CD4-positive, alpha-beta T cell (primary cell): Measurements from ENCODE around the gene LACC1. TPM values are rescaled to one million over a fixed set of nuclear protein-coding genes. Genes with fewer than 3 reads are reported as not detected.

ENCODE experiments used
- ATAC-seq: fragments of 200-7000 bp; cut with Tn5 transposase; one replicate; pipeline ENCODE4 v1.10.0; 2022; ENCODE audit warnings: mild to moderate bottlenecking; ENCODE audit not compliant: poor library complexity
- CTCF ChIA-PET: fragments of 350-600 bp; sonication (Branson Sonifier 250); formaldehyde crosslinking; loops from one replicate; lab custom pipeline; 2021; ENCODE audit warnings: antibody characterized with exemption, inconsistent platforms; lab: Charles Lee
- POLR2A ChIA-PET: fragments of 350-600 bp; sonication (Branson Sonifier 250); formaldehyde crosslinking; loops from one replicate; lab custom pipeline; 2021; ENCODE audit warnings: antibody characterized with exemption, inconsistent platforms; lab: Charles Lee
- DNase-seq, 14 experiments: peaks; one replicate each; pipeline ENCODE4 v3.0.0-alpha.2; 2013 to 2020; ENCODE audit warnings: mixed read lengths in 2 of 14
- H3K27ac ChIP-seq, 2 donors: one replicate each; pipeline versions ENCODE4 v1.5.1 to v1.7.0; 2013; ENCODE audit warnings: low read length in 2 of 2, low read depth in 1 of 2, mild to moderate bottlenecking in 1 of 2
- H3K27me3 ChIP-seq, 2 experiments: 1 replicate in 1 of 2; 2 replicates in 1 of 2; pipeline versions ENCODE4 v1.6.1 to v1.7.0; 2013; ENCODE audit warnings: low read length in 2 of 2, control low read depth in 1 of 2, mild to moderate bottlenecking in 1 of 2, moderate library complexity in 1 of 2; ENCODE audit not compliant: insufficient read depth in 2 of 2, control insufficient read depth in 1 of 2
- H3K36me3 ChIP-seq: one replicate; pipeline ENCODE4 v1.6.1; 2013; ENCODE audit warnings: low read length, control low read depth; ENCODE audit not compliant: insufficient read depth
- H3K4me1 ChIP-seq: one replicate; pipeline ENCODE4 v1.6.1; 2013; ENCODE audit warnings: low read length, control low read depth; ENCODE audit not compliant: insufficient read depth
- H3K4me3 ChIP-seq: one replicate; pipeline ENCODE4 v1.5.1; 2013; ENCODE audit warnings: mild to moderate bottlenecking, low read length, moderate library complexity
- H3K9me3 ChIP-seq, 2 experiments: 1 replicate in 1 of 2; 2 replicates in 1 of 2; pipeline versions ENCODE4 v1.6.1 to v1.7.0; 2013; ENCODE audit warnings: low read length in 2 of 2, mild to moderate bottlenecking in 2 of 2, control low read depth in 1 of 2, moderate library complexity in 1 of 2; ENCODE audit not compliant: control insufficient read depth in 1 of 2, insufficient read depth in 1 of 2
- H3K27ac Mint-ChIP-seq: one replicate; pipeline ENCODE4 v1.8.0; 2020; ENCODE audit warnings: mixed read lengths
- H3K27me3 Mint-ChIP-seq: one replicate; pipeline ENCODE4 v1.8.0; 2021; ENCODE audit warnings: mixed read lengths
- H3K36me3 Mint-ChIP-seq: one replicate; pipeline ENCODE4 v1.8.0; 2021; ENCODE audit warnings: low read depth, mixed read lengths
- H3K4me1 Mint-ChIP-seq: one replicate; pipeline ENCODE4 v1.8.0; 2021; ENCODE audit warnings: low read depth, mixed read lengths
- H3K4me3 Mint-ChIP-seq: one replicate; pipeline ENCODE4 v1.8.0; 2020; ENCODE audit warnings: mild to moderate bottlenecking, mixed read lengths
- H3K9me3 Mint-ChIP-seq: one replicate; pipeline ENCODE4 v1.8.0; 2020; ENCODE audit warnings: mixed read lengths
- intact Hi-C, 2 experiments: fragments of 100-400 bp; cut with DNase I in 1 of 2; cut with micrococcal nuclease in 1 of 2; formaldehyde crosslinking; loops; one replicate each; pipeline versions ENCODE4 v1.15.1 to v1.9.0; 2023 to 2025; cut with DNase I, micrococcal nuclease
- total RNA-seq, 174 experiments: library from RNA in 2 of 174; stranded (reverse) in 2 of 174; gene quantifications; one replicate each; pipeline ENCODE4 v1.2.3 and lab custom pipeline; 2021 to 2026
- TF ChIP-seq, protein P1 (sequence below): fragments of 200-600 bp; IDR thresholded peaks from one replicate; pipeline ENCODE4 v1.8.0; 2022; ENCODE audit warnings: antibody characterized with exemption, mild to moderate bottlenecking

The LACC1 gene
- total RNA-seq, 2 experiments from 2014 or later = 0.93 to 0.95 TPM

DNA sequence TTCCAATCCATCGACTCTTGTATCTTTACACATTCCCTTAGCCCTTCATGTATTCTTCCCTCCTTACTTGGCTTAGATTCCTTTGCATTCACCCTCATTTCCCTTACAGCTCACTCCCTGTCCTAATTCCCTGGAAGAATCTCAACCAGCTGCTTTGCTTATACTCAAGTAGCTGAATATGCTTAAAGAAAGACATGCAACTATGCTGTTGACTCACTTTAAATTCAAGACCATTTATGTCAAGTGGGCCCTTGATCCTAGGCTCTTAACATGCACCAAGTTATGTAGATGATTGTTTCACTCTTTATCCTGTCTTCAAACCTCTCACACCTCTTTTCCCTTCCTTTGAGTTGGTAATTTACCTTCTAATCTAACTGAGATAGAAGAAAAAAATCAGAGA, 7.5 kb upstream of the LACC1 start:
- Histone ChIP-seq H3K9me3 (no peaks in the 10 kb centered on the region), H3K4me1 (no peaks in the 10 kb centered on the region), H3K36me3 (no peaks in the 10 kb centered on the region), H3K27ac (no peak overlapping the region), H3K4me3 (no peak overlapping the region), H3K27me3 (no peaks in the 10 kb centered on the region)
- TF ChIP-seq, protein P1, sequence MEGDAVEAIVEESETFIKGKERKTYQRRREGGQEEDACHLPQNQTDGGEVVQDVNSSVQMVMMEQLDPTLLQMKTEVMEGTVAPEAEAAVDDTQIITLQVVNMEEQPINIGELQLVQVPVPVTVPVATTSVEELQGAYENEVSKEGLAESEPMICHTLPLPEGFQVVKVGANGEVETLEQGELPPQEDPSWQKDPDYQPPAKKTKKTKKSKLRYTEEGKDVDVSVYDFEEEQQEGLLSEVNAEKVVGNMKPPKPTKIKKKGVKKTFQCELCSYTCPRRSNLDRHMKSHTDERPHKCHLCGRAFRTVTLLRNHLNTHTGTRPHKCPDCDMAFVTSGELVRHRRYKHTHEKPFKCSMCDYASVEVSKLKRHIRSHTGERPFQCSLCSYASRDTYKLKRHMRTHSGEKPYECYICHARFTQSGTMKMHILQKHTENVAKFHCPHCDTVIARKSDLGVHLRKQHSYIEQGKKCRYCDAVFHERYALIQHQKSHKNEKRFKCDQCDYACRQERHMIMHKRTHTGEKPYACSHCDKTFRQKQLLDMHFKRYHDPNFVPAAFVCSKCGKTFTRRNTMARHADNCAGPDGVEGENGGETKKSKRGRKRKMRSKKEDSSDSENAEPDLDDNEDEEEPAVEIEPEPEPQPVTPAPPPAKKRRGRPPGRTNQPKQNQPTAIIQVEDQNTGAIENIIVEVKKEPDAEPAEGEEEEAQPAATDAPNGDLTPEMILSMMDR = no peak
- ChIA-PET POLR2A (no interaction called here), CTCF (no interaction called here)
- intact Hi-C loops = loop anchor here (5.0 to 10.0 kb wide), 4 partner anchors 785 to 1277 kb away; no protein-coding TSS in a partner anchor
- DNase-seq (no peak), ATAC-seq (no peak)
- Mint-ChIP-seq H3K27ac (no peak overlapping the region), H3K4me3 (no peak overlapping the region), H3K9me3 (no peaks in the 10 kb centered on the region), H3K4me1 (no peaks in the 10 kb centered on the region), H3K27me3 (no peaks in the 10 kb centered on the region), H3K36me3 (no peaks in the 10 kb centered on the region)

DNA sequence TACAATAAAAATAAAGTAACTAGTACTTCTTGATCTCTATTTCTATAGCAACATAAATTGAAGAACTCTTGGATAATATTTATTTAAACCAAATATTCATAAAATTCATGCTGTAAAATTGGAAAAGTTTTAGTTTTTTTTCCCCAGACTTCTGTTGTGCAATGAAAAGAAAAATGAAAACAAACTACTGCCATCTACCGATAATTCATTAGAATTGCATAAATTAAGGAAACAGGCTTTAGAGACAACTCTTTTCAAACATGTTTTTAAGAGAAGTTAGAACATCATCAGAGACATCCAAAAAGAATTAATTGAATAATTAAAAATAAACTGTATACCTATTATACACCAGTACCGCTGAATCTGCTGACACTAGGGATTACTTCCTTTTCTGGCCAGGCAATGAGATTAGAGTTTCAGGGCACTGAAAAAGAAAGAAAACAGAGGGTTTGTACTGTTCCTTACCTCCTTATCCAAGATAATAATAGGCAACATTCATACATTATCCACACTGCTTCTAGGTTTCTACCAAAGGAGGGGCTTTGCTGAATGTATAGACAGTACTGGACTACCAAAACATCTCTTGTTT, 5.1 kb upstream of the LACC1 start:
- no peaks in the 10 kb centered on the region for H3K36me3 ChIP-seq
- no peak overlapping the region for H3K4me3 Mint-ChIP-seq
- ATAC-seq (no peak), DNase-seq (peak in 3 of 14 experiments; percentile 31 to 40 (median 40))
- no peaks in the 10 kb centered on the region for H3K36me3 Mint-ChIP-seq
- H3K27me3 ChIP-seq = no peaks in the 10 kb centered on the region
- ChIA-PET CTCF (no interaction called here), POLR2A (no interaction called here)
- no peaks in the 10 kb centered on the region for H3K9me3 ChIP-seq
- H3K27ac Mint-ChIP-seq = no peak overlapping the region
- no peaks in the 10 kb centered on the region for H3K27me3 Mint-ChIP-seq
- intact Hi-C loops = loop anchor here (2.0 to 10.0 kb wide), 5 partner anchors 787 to 1280 kb away; no protein-coding TSS in a partner anchor
- H3K27ac ChIP-seq = no peak overlapping the region
- H3K4me1 Mint-ChIP-seq = peaks cover 8% of the 10 kb centered on the region
- H3K4me1 ChIP-seq = peaks cover 8% of the 10 kb centered on the region
- TF ChIP-seq, protein P1 = peak; percentile 79
- H3K9me3 Mint-ChIP-seq = no peaks in the 10 kb centered on the region
- H3K4me3 ChIP-seq = no peak overlapping the region

DNA sequence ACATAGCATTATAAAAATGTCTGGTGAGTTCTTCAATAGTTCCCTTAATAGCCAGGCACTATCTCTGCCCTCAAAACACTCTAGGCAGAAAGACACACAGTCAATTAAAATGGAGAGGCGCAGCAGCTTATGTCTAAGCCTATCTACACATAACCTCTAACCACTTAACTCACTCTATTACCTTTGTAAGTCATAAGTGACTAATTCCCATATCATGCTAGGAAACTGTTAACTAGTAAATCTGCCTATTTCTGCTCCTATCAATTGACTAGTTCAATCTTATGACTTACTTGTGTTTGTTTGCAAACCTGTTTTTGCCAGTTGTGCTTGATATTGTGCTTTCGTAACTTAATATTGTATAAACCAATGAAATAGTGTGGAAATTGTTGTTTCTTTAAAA, 3.3 kb upstream of the LACC1 start:
- intact Hi-C loops = loop anchor here (10.0 kb wide), 3 partner anchors 802 to 1282 kb away; no protein-coding TSS in a partner anchor
- ATAC-seq (no peak), DNase-seq (no peak)
- Mint-ChIP-seq H3K4me1 (peaks cover 16% of the 10 kb centered on the region), H3K4me3 (no peak overlapping the region), H3K36me3 (no peaks in the 10 kb centered on the region), H3K27me3 (peaks cover 3% of the 10 kb centered on the region), H3K9me3 (no peaks in the 10 kb centered on the region), H3K27ac (no peak overlapping the region)
- Histone ChIP-seq H3K27ac (no peak overlapping the region), H3K4me1 (peaks cover 16% of the 10 kb centered on the region), H3K27me3 (no peaks in the 10 kb centered on the region), H3K9me3 (no peaks in the 10 kb centered on the region), H3K4me3 (no peak overlapping the region), H3K36me3 (no peaks in the 10 kb centered on the region)
- CTCF ChIA-PET = interaction anchor here (0.7 kb wide), 1 partner anchor 32 kb away, joined by 3 read pairs; no protein-coding TSS in a partner anchor
- POLR2A ChIA-PET = no interaction called here
- TF ChIP-seq, protein P1 = no peak
